Vagina (tissue), 2 donors: ENCODE results near the gene SLCO4C1. TPM values are rescaled to one million over a fixed set of nuclear protein-coding genes. Genes with fewer than 3 reads are reported as not detected.

Source experiments
- DNase-seq, 2 donors: peaks; one replicate each; pipeline ENCODE4 v3.0.0-alpha.2; 2017; ENCODE audit errors: extremely low spot score in 2 of 2
- H3K27ac ChIP-seq: fragments of 200-600 bp; sonication (generic); one replicate; pipeline ENCODE4 v1.5.1; 2019
- H3K27me3 ChIP-seq: fragments of 200-600 bp; sonication (generic); one replicate; pipeline ENCODE4 v1.5.1; 2019
- H3K36me3 ChIP-seq, 2 donors: fragments of 200-600 bp; sonication (generic); one replicate each; pipeline ENCODE4 v1.5.1; 2017 to 2019
- H3K4me1 ChIP-seq: fragments of 200-600 bp; sonication (generic); one replicate; pipeline ENCODE4 v1.5.1; 2019
- H3K4me3 ChIP-seq, 2 donors: fragments of 200-600 bp; sonication (generic); 1 replicate in 1 of 2; 2 replicates in 1 of 2; pipeline ENCODE4 v1.5.1; 2016 to 2019
- H3K9me3 ChIP-seq: fragments of 200-600 bp; sonication (generic); one replicate; pipeline ENCODE4 v1.5.1; 2019
- CTCF ChIP-seq, 3 experiments: fragments of 450-650 bp in 2 of 3; fragments of 200-600 bp in 1 of 3; sonication (generic) in 1 of 3; IDR thresholded peaks; one replicate each; pipeline ENCODE4 v1.5.1; 2017 to 2019; ENCODE audit warnings: antibody characterized with exemption in 3 of 3, mild to moderate bottlenecking in 2 of 3, moderate library complexity in 2 of 3
- POLR2A ChIP-seq, 2 donors: fragments of 450-650 bp; IDR thresholded peaks; one replicate each; pipeline ENCODE4 v1.6.1; 2017; ENCODE audit warnings: antibody characterized with exemption in 2 of 2, mild to moderate bottlenecking in 2 of 2, moderate library complexity in 2 of 2
- POLR2AphosphoS5 ChIP-seq, 2 donors: sonication (generic); formaldehyde crosslinking; IDR thresholded peaks; one replicate each; pipeline ENCODE4 v1.9.0; 2017; ENCODE audit warnings: antibody characterized with exemption in 2 of 2, mild to moderate bottlenecking in 2 of 2, low read depth in 1 of 2; ENCODE audit not compliant: insufficient read depth in 1 of 2
- intact Hi-C: fragments of 100-400 bp; cut with DNase I; formaldehyde crosslinking; loops from one replicate; pipeline ENCODE4 v1.15.1; 2023
- total RNA-seq: library from RNA; depleted of rRNA; stranded (reverse); fragments of >200 nt; gene quantifications from one replicate; pipeline ENCODE4 v1.2.3, GENCODE V29; 2016

The SLCO4C1 gene
- total RNA-seq, 1 donor from 2014 or later, result not detected

GRCh38 chr5:102211165-102211564 lies 84.9 kb downstream of the SLCO4C1 start:
- Histone ChIP-seq H3K9me3 (no peaks in the 10 kb centered on the region), H3K4me3 (no peak overlapping the region), H3K4me1 (no peaks in the 10 kb centered on the region), H3K36me3 (no peaks in the 10 kb centered on the region), H3K27ac (no peak overlapping the region), H3K27me3 (no peaks in the 10 kb centered on the region)
- no peak for DNase-seq
- TF ChIP-seq CTCF (IDR thresholded peaks at IDR 0.05), result no peak
- no peak for TF ChIP-seq POLR2AphosphoS5 (IDR thresholded peaks at IDR 0.05; ENCODE audit: insufficient read depth in 1 of 2, low read depth in 1 of 2)
- TF ChIP-seq POLR2A (IDR thresholded peaks at IDR 0.05), result no peak
- intact Hi-C loops, result loop anchor here (10.0 kb wide), 1 partner anchor 1654 kb away; no protein-coding TSS in a partner anchor

- Histone ChIP-seq H3K36me3 (no peaks in the 10 kb centered on the region), H3K27ac (no peak overlapping the region), H3K9me3 (no peaks in the 10 kb centered on the region), H3K4me1 (no peaks in the 10 kb centered on the region), H3K4me3 (no peak overlapping the region), H3K27me3 (no peaks in the 10 kb centered on the region)
- intact Hi-C loops, result no loop called here
- DNase-seq, result no peak
- TF ChIP-seq POLR2AphosphoS5 (IDR thresholded peaks at IDR 0.05; ENCODE audit: insufficient read depth in 1 of 2, low read depth in 1 of 2) (no peak), CTCF (IDR thresholded peaks at IDR 0.05) (no peak), POLR2A (IDR thresholded peaks at IDR 0.05) (no peak)
Measured at GRCh38 chr5:102200861-102201260, 95.2 kb downstream of the SLCO4C1 start.

- Histone ChIP-seq H3K27ac (no peak overlapping the region), H3K9me3 (no peaks in the 10 kb centered on the region), H3K27me3 (no peaks in the 10 kb centered on the region), H3K4me3 (no peak overlapping the region), H3K4me1 (no peaks in the 10 kb centered on the region), H3K36me3 (no peaks in the 10 kb centered on the region)
- intact Hi-C loops, result no loop called here
- DNase-seq, result no peak
- no peak for TF ChIP-seq CTCF (IDR thresholded peaks at IDR 0.05)
- no peak for TF ChIP-seq POLR2A (IDR thresholded peaks at IDR 0.05)
- no peak for TF ChIP-seq POLR2AphosphoS5 (IDR thresholded peaks at IDR 0.05; ENCODE audit: insufficient read depth in 1 of 2, low read depth in 1 of 2)
Measured at GRCh38 chr5:102196481-102196880, 99.6 kb downstream of the SLCO4C1 start.

Other genes starting within 250 kb of the SLCO4C1 start
- gene SLCO6A1, start 202.7 kb upstream of the SLCO4C1 start, total RNA-seq, result not detected